ENCODE results near the gene PDK2. TPM values are rescaled to one million over a fixed set of nuclear protein-coding genes. Genes with fewer than 3 reads are reported as not detected.

Gene PDK2
- total RNA-seq, 1 donor from 2014 or later: 17.2 TPM

DNA sequence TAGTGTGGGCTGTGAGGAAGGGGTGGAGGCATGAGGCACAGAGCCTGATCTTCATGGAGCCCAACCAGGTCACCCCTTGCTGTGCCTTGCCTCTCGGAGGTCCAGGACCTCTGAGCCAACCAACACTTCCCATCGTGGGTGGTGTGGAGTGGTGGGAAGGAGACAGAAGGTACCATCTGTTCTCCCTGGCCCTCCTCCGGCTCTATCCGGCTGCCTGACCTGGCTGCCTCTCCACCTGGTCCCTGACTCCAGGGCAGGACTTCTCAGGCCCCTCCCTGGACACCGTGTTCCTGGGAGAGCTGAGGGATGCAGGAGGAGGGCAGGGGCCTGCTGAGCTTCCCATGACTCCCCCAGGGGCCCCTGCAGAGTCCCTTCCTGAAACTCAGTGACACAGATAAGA lies 3.9 kb downstream of the PDK2 start:
- intact Hi-C loops (cut with micrococcal nuclease): no loop called here

DNA sequence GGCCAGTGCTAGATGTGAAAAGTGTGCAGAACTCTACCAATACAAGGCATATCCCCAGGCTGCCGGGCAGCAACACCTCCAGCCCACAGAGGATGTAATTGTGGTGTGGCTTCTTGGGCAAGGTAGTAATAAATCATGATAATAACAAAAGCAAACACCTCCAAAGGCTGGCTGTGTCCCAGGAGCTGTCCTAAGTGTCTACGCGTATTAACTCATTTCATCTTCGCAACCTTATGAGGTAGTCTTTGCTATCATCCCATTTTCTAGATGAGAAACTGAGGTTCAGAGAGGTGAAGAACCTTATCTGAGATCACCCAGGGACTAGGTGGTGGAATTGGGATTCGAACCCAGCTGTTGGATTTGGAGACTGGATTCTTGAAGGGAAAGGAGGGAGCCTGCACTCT lies 5.3 kb downstream of the PDK2 start:
- intact Hi-C loops (cut with micrococcal nuclease): no loop called here

DNA sequence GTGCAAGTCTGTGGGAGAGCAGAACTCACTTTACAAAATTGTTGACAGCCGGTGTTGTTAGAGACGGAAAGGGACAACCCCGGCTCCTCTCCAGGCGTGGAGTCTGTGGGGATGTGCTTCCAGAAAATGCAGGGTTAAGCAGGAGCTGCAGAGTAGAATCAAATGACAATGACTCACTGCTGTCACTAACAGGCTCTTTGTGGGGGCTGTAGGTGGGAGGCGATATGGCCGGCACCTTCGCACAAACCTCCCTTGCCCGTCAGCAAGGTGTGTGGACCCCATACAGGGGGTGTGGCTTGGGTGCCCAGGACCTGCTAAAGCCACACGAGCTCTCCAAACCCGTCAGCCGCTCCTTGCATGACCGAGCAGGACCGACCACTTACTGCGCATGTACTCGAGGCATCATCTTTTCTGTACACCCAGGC lies 5.8 kb downstream of the PDK2 start:
- intact Hi-C loops (cut with micrococcal nuclease): no loop called here

DNA sequence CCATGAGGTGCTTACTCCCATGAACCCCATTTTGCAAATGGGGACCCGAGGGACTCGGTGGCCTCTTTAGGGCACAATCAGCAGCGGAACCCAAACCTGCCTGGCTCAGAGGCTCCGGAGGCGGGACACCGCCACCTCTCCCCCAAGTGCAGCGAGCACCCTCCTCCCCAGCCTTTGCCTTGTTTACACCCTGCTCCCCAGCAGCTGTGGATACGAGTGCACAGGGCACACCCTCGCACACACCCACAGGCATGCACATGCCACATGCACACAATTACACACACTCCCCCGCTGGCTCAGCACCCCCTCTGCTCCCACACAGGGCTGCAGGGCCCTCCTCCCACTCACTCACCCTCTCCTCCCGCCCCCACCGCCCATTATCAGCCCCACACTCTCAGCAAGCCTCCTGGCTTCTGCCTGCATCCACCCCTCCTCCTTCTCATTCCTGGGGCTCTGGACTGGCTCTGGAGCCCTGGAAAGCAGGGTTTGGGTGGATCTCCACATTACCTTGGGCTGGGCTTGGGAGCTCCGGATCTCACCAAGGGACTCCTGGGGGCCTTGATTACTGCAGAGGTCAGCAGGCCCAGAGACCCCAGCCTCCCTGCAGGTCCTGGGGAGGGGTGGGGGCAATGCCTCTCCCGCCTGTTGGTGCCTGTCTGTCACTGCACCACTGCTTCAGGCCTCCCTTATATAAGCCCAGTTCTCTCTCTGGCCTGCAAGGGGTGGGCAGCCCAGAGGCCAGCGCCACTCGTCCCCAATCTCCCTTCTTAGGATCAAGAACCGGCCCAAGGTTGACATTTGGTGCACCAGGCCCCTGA lies 6.4 kb downstream of the PDK2 start:
- intact Hi-C loops (cut with micrococcal nuclease): no loop called here

DNA sequence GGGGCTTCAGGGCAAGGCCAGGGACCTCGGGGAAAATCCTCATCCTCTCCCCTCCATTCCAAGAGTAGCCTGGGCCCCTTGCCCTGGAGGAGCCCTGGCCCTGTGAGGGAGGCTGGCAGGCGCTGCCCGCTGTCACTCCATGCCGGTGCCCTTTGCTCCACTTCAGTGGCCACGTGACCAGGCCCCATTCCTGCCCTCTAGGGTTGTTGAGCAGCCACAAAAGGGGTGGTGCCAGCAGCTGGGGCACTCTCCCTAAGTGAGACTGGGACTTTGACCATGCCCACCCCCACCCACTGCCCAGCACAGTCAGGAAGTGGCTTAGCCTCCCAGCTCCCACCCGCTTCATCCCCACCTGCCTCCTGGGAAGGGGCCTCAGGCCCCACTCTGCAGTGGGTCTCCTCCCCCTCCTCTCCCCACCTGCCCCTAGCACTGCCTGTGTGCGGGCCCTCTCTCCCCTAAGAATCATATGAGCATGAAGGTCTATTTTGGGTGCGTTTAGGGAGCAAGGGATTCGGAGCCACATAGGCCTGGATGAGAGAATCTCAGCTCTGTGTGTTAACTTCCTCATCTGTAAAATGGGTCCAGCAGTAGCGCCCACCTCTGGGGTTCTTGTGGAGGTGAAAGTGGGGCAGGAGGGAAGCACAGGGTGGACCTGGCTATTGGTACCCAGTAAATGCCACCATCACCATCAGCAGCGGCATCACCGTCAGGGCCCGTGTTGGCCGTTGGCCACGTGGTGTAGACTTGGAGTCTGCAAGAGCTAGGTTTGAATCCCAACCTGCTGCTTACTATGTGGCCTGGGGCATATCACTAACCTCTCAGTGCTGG lies 7.2 kb downstream of the PDK2 start:
- intact Hi-C loops (cut with micrococcal nuclease): no loop called here

DNA sequence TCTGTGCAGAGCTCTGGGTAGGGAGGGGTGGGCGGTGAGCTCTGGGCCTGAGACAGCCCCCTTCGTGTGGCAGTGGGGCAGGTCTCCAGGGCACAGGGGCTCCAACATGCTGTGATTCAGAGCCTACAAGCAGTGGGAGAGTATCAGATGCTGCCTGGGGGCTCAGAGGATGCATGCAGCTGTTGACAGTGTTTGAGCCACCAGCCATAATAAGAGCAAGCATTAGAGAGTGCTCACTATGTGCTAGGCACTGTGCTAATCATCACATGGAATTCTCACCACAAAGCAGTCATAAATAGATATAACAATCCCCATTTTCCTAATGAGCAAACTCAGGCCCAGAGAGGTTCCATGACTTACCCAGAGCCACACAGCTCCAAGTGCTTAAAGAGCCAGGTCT lies 8.1 kb downstream of the PDK2 start:
- intact Hi-C loops (cut with micrococcal nuclease): no loop called here

DNA sequence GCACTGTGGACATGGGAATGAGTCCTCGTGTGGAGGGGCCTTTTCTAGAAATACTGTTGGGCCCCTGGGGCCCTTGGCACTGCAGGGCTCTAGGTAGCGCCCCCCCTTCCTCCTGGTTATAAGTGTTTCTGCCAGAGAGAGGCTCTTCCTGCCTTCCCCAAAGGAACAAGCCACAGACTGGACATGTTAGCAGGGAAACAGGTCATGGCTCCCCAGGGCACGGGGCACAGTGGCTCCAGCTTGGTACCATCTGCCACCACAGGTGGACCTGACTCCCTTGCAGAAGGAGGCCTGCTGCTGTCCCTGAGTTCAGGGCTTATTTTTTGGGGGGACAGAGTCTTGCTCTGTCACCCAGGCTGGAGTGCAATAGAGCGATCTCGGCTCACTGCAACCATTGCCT lies 8.8 kb downstream of the PDK2 start:
- intact Hi-C loops (cut with micrococcal nuclease): no loop called here

DNA sequence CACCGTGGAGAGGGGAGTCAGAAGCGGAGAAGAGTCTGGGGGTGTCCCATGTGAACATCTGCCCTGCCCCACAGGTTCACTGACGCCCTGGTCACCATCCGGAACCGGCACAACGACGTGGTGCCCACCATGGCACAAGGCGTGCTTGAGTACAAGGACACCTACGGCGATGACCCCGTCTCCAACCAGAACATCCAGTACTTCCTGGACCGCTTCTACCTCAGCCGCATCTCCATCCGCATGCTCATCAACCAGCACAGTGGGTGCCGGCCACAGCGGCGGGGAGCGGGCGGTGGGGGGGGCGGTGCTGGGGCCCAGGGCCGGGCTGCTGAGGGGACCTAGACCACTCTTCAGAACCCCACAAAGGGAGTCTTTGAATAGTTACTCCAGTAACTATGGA lies 10.7 kb downstream of the PDK2 start:
- intact Hi-C loops (cut with micrococcal nuclease): no loop called here

DNA sequence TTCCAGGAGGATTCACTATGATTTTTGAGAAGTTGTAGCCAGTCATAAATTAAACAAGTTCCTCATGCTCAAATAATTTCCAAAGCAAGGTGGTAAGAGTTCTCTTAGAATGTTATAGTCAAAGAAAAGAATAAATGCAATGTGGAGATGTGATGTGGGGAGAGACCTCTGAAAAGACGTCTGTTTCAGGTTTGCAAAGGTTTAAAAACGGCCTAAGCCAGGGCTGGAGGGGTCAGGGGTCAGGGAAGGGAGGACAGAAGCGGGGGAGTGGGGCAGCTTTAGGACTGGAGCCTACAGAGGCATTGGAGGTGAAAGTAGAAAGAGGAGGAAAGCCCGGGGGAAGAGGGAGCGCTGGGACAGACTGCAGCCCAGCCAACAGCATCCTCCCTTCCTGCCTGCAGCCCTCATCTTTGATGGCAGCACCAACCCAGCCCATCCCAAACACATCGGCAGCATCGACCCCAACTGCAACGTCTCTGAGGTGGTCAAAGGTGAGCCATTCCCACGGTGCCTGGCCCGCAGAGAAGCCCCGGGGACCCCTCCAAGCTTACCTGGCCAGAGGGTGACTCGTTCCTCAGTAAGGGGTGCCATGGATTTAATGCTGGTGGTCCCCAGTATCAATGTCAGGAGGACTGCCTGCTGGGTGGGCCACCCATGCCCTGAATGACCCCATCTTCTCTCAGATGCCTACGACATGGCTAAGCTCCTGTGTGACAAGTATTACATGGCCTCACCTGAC lies 11.4 kb downstream of the PDK2 start:
- intact Hi-C loops (cut with micrococcal nuclease): no loop called here

DNA sequence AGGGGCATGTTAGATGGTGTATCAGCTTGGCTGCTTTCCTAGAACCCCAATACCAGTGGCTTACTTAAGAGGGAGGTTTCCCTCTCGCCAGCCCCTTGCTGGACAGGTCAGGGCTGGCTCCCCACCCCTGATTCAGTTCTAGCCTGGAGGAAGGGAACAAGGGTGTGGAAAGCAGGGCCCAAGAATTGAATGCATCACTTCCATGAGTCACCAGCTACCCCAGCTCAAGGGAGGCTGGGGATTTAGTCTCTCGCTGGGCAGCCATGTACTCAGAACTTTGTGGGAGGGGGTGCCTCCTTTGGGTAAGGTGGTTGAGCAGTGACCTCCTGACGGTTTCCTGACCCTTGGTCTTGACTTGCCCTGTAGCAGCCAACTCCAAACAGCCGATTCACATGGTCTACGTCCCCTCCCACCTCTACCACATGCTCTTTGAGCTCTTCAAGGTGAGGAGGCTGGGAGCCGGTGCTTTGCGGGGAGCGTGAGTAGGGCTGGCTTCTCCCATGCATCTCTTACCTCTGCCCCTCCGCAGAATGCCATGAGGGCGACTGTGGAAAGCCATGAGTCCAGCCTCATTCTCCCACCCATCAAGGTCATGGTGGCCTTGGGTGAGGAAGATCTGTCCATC lies 12.8 kb downstream of the PDK2 start:
- intact Hi-C loops (cut with micrococcal nuclease): no loop called here

DNA sequence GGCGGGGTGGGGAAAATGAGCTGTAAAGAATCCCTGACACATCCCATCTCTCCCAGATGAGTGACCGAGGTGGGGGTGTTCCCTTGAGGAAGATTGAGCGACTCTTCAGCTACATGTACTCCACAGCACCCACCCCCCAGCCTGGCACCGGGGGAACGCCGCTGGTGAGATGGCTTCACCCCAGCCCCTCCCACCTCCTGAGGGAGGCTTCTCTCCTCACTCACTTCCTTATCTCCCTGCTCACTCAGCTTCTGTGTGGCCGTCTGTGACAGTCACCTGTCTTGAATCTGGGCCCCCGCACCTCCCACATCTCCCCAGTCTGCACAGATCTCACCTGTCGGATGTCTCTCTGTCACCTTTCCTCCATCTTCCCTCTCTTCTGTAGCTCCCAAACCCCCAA lies 13.4 kb downstream of the PDK2 start:
- intact Hi-C loops (cut with micrococcal nuclease): no loop called here

DNA sequence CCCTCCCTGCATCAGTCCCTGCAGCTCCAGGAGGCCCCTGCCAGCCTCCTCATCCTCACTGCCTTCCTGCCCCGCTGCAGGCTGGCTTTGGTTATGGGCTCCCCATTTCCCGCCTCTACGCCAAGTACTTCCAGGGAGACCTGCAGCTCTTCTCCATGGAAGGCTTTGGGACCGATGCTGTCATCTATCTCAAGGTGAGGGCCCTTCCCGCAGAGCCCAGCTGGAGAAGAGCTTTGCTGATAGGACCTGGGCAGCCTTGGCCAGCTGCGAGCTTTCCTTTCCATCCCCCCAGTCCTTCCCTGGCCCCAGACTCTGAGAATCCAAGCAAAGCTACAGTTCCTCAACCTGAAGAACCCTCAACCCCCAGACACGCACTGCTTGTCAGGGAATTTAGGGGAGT lies 14.1 kb downstream of the PDK2 start:
- intact Hi-C loops (cut with micrococcal nuclease): no loop called here

DNA sequence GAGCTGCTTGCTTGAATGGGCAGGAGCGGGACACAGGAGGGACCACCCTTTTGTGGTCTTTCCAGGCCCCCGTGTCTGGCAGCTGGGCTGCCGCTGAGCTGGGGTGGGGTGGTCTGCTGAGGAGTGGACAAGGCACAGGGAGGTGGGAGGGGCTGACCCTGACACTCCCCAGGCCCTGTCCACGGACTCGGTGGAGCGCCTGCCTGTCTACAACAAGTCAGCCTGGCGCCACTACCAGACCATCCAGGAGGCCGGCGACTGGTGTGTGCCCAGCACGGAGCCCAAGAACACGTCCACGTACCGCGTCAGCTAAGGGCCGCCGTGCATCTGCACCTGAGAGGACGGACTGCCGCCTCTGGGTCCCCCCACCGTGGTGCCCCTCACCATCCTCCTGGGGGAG lies 14.6 kb downstream of the PDK2 start:
- intact Hi-C loops (cut with micrococcal nuclease): loop anchor here (10.0 kb wide), 1 partner anchor 165 kb away; the partner anchor contains the start of gene TMEM92

DNA sequence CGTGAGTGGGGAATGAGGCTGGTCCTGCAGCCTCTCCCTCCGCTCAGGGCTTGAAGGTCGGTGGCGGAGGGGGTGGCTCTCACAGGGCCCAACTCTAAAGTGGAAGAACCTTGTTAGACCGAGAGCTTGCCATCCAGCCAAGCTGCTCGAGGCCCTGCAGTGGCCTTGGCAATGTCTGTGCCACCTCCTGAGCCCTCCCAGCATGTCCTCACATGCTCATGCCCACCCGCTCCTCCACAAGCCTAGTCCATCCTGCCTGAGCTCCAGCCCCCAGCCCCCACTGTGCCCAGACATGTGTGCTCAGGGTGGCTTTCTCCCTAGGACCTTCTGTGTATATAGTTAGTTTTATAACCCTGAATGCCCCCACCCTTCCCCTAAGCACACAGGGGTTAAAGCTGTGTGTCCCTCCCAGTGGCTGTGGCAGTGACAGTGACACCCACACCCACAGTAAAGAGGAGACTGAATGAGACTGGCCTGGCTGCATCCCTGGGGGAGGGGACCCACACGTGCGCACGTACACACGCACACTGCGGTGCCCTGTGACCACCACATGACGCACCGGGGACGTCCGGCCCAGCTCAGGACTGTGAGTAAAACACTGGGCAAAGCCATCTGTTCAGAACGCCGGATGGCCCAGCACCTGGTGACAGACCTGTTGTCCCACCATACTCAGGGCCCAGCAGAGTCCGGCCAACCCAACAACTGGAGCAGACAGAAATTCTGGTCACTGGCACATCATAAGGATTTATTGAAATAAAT lies 15.6 kb downstream of the PDK2 start:
- intact Hi-C loops (cut with micrococcal nuclease): loop anchor here (10.0 kb wide), 1 partner anchor 164 kb away; the partner anchor contains the start of gene TMEM92

DNA sequence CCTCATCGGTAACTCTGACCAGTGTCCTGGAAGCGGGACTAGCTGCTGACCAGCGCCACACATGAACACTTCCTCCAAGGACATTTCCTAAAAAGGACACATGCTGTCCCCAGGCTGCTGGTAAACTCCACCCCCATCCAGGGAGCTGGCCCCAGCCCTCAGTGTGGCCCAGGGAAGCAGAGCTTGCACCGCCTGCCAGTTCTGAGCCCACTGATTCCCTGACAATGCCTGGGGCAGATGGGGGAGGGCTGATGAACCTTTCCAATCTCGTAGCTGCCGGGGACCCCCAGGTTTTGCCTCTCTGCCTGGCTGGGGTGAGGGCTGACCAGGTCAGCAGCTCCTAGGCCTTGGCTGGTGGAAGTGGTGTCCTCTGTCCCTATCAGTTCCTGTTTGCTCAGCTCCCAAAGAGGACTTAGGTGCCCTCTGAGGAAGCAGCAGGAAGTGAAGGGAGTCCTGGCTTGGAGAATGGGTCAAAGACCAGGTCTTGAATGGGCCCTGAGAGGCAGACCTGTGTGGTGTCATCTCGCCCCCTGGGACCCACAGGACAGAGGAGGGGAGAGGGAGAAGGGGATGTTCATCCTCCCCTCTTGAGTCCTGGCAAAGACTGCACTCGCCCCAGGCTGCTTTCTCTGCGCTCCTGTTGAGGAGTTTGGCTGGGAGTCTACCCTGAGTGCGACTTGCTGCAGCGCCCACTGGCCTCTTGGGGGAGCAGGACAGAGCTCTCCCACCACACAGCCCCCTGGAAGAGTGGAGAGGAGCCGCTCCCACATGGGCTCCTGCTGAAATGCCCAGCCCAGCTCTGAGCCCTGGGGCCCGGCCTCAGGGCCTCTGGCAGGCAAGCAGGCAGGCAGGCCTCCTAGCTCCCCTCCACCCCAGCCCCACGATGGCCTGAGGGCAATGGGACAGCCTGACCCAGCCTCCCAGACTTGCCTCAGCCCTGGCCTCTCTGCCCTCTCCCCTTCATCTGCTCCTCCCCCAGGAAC lies 16.8 kb downstream of the PDK2 start:
- intact Hi-C loops (cut with micrococcal nuclease): loop anchor here (10.0 kb wide), 1 partner anchor 163 kb away; the partner anchor contains the start of gene TMEM92

DNA sequence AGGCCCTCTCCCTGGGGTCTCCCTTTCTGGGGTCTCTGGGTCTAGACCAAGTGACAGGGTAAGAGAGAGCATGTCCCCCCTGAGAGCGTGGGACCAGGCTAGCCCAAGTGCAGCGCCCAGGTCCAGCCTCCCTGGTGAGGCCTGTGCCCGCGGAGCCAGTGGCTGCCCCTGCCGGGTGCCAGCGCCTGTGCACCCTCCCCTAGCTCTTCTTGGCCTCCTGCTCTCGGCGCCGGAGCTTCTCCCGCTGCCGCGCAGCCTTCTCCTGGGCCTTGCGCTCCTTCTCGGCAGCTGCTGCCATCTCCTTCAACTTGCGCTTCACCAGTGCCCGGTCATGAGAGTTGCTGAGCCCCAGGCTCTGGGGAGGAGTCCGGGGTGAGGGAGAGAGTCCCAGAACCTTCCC lies 17.5 kb downstream of the PDK2 start:
- intact Hi-C loops (cut with micrococcal nuclease): loop anchor here (10.0 kb wide), 1 partner anchor 162 kb away; the partner anchor contains the start of gene TMEM92

DNA sequence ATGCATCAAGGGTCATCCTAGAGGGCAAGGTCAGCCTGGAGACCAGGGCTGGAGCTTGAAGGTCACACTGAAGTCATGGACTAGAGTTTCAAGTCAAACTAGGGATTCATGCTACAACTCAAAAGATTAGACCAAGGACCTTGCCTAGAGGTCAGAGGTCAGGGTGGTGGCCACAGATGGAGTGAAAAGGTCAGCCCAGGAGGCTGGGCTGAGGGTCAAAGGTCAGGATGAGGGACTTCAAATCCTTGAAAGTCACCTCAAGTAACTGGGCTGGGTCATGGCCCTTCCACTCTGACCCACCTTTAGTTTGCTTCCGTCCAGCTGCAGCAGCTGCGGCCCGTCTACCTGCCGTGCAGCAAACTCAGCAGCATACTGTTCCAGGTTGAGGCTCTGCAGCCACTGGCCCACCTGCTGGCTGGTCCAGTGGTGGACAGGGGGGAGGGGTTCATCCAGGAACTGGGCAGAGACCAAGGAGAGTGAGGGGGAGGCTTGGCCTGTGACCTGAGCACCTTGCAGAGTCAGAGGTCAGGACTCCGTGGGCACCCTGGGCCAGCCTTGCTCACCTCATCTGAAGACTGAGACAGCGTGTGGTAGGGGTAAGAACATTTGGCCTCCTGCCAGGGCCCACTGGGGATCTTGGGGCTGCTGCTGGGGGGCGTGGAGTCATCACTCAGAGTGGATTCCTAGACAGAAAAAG lies 18.6 kb downstream of the PDK2 start:
- intact Hi-C loops (cut with micrococcal nuclease): loop anchor here (10.0 kb wide), 1 partner anchor 161 kb away; the partner anchor contains the start of gene TMEM92

DNA sequence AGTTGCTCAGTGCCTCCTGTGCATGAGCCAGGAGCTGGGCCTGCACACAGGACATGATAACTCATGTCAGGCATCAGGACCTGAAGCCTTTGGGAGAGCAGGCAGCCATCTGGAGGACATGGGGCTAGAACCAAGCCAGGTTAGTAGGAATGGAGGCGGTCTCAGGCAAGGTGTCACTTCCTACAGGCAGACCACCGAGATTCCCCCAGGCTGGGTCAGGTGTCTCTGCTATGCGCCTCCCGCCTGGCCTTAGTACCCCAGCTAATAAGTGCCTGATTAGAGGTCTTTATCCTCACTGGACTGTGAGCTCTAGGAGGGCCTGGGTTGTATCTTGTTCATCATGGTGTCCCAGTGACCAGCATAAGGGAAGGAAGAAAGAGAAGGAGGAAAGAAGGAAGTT lies 19.2 kb downstream of the PDK2 start:
- intact Hi-C loops (cut with micrococcal nuclease): loop anchor here (10.0 kb wide), 1 partner anchor 160 kb away; the partner anchor contains the start of gene TMEM92
